Measurements from ENCODE around the gene ACAT2.
"Not testable (repeated sequence)": the region's sequence is repeated elsewhere in the genome, so short reads cannot be mapped to it uniquely, and the experiment has no call there.

ACAT2 gene

GRCh38 chr6:159761873-159762680 lies at the start of gene ACAT2:
Gene ACAT2 (plus strand): TSS chr6:159762045. CDS start chr6:159762088, 43 bp downstream.
- peaks cover 13% of the 10 kb centered on the region for H3K36me3 Mint-ChIP-seq
- H3K27me3 Mint-ChIP-seq: no peaks in the 10 kb centered on the region
- peak within 1 kb of the TSS; percentile 96 for H3K27ac Mint-ChIP-seq
- H3K4me3 Mint-ChIP-seq: peak within 1 kb of the TSS; percentile 93
- H3K4me1 Mint-ChIP-seq: peaks cover 34% of the 10 kb centered on the region
- no peaks in the 10 kb centered on the region for H3K9me3 Mint-ChIP-seq

DNA sequence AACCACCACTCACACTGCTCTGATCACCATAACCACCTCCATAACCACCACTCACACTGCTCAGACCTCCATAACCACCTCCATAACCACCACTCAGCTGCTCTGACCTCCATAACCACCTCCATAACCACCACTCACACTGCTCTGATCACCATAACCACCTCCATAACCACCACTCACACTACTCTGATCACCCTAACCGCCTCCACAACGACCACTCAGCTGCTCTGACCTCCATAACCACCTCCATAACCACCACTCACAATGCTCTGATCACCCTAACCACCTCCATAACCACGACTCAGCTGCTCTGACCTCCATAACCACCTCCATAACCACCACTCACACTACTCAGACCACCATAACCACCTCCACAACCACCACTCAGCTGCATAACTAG lies 49.5 kb upstream of the ACAT2 start:
- H3K27ac Mint-ChIP-seq, H3K36me3 Mint-ChIP-seq, H3K9me3 Mint-ChIP-seq, H3K4me1 Mint-ChIP-seq, H3K27me3 Mint-ChIP-seq, H3K4me3 Mint-ChIP-seq: not testable (repeated sequence)

- H3K4me1 Mint-ChIP-seq: peaks cover 4% of the 10 kb centered on the region
- no peaks in the 10 kb centered on the region for H3K36me3 Mint-ChIP-seq
- no peak overlapping the region for H3K27ac Mint-ChIP-seq
- no peaks in the 10 kb centered on the region for H3K9me3 Mint-ChIP-seq
- no peaks in the 10 kb centered on the region for H3K27me3 Mint-ChIP-seq
- no peak overlapping the region for H3K4me3 Mint-ChIP-seq
Observed at GRCh38 chr6:159713984-159714383, 47.9 kb upstream of the ACAT2 start.

DNA sequence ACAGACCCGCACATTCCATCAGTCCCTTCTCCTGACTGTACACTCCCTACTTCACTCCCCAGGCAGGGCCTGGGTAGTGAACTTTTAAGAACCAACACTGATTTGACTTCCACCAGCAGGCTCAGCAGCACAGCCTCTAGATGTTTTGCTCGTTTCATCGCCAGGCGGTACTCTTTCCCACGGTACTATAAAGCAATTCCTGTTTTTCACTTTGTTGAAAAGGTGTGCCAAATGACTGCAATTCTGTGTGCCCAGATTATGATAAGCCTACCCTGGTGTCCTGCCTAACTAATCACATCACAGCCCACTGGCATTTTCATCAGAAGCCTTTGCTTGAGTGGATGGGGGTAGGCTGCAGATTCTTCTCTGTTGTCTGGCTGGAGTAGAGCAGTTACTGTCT lies 47.4 kb upstream of the ACAT2 start:
- H3K27ac Mint-ChIP-seq: no peak overlapping the region
- no peaks in the 10 kb centered on the region for H3K9me3 Mint-ChIP-seq
- no peaks in the 10 kb centered on the region for H3K36me3 Mint-ChIP-seq
- peaks cover 4% of the 10 kb centered on the region for H3K4me1 Mint-ChIP-seq
- H3K4me3 Mint-ChIP-seq: no peak overlapping the region
- no peaks in the 10 kb centered on the region for H3K27me3 Mint-ChIP-seq

GRCh38 chr6:159715166-159715565 lies 46.7 kb upstream of the ACAT2 start:
- peaks cover 4% of the 10 kb centered on the region for H3K4me1 Mint-ChIP-seq
- no peaks in the 10 kb centered on the region for H3K9me3 Mint-ChIP-seq
- no peak overlapping the region for H3K27ac Mint-ChIP-seq
- H3K4me3 Mint-ChIP-seq: no peak overlapping the region
- H3K36me3 Mint-ChIP-seq: no peaks in the 10 kb centered on the region
- H3K27me3 Mint-ChIP-seq: no peaks in the 10 kb centered on the region

DNA sequence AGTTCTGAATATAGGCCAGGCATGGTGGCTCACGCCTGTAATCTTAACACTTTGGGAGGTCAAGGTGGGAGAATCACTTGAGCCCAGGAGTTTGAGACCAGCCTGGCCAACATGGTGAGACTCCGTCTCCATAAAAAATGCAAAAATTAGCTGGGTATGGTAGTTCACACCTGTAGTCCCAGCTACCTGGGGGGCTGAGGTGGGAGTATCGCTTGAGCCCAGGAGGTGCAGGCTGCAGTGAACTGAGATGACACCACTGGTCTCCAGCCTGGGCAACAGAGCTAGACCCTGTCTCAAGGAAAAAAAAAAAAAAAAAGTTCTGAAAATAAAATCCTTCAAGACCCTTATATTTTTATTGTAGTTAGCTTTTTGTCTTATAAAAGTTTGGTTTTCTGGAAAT lies 46.2 kb upstream of the ACAT2 start:
- Mint-ChIP-seq H3K4me1 (peaks cover 4% of the 10 kb centered on the region), H3K27ac (no peak overlapping the region), H3K4me3 (no peak overlapping the region), H3K36me3 (no peaks in the 10 kb centered on the region), H3K27me3 (no peaks in the 10 kb centered on the region), H3K9me3 (no peaks in the 10 kb centered on the region)

GRCh38 chr6:159716247-159717096 lies 45.4 kb upstream of the ACAT2 start:
- no peak overlapping the region for H3K4me3 Mint-ChIP-seq
- peaks cover 4% of the 10 kb centered on the region for H3K4me1 Mint-ChIP-seq
- H3K36me3 Mint-ChIP-seq: no peaks in the 10 kb centered on the region
- H3K9me3 Mint-ChIP-seq: no peaks in the 10 kb centered on the region
- H3K27ac Mint-ChIP-seq: peak overlapping the region; percentile 17
- no peaks in the 10 kb centered on the region for H3K27me3 Mint-ChIP-seq

DNA sequence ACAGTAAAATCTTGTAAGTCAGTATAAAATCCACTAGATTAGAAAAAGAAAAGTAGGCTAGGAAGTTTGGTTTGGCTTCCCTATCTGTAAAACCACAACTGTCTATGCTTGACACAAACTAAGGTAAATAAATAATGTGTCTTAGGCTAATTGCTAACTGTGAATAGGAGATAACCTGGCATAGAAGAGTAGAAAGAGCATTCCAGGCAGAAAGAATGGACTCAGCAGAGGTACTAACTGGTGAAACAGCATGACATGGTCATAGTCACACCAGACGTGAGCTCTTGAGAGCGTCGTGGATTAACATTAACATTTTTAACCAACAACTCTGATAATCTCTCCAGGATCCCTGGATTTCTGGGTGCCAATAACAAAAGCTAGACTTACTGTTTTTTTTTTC lies 43.2 kb upstream of the ACAT2 start:
- Mint-ChIP-seq H3K27ac (no peak overlapping the region), H3K36me3 (peaks cover 7% of the 10 kb centered on the region), H3K4me1 (peaks cover 15% of the 10 kb centered on the region)

DNA sequence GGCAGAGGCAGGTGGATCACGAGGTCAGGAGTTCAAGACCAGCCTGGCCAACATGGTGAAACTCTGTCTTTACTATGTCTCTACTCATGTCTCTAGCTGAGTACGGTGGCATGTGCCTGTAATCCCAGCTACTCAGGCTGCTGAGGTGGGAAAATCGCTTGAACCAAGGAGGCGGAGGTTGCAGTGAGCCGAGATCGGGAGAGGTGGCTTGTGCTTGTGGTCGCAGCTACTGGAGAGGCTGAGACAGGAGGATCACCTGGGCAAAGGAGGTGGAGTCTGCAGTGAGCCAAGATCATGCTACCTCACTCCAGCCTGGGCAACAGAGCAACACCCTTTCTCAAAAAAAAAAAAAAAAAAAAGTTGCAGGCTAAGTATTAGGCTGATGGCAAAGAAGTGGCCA lies 42.6 kb upstream of the ACAT2 start:
- peaks cover 5% of the 10 kb centered on the region for H3K9me3 Mint-ChIP-seq

More for the DNA sequence above, 43.2 kb upstream of the ACAT2 start:
- Mint-ChIP-seq H3K27me3 (no peaks in the 10 kb centered on the region), H3K9me3 (peaks cover 5% of the 10 kb centered on the region), H3K4me3 (no peak overlapping the region)

DNA sequence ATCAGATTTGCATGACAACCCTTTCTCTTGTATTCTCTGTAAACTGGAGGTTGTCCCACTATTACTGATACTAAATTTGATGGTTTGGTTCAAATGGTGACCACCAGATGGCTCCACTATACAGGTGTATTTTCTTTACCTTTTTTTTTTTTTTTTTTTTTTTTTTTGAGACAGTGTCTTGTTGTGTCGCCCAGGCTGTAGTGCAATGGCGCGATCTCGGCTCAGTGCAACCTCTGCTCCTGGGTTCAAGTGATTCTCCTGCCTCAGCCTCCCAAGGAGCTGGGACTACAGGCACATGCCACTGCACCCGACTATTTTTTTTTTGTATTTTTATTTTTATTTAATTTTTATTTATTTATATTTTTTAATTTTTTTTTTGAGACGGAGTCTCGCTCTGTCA lies 41.1 kb upstream of the ACAT2 start:
- H3K4me1 Mint-ChIP-seq: peaks cover 20% of the 10 kb centered on the region
- no peaks in the 10 kb centered on the region for H3K27me3 Mint-ChIP-seq
- peaks cover 7% of the 10 kb centered on the region for H3K36me3 Mint-ChIP-seq
- H3K9me3 Mint-ChIP-seq: peaks cover 5% of the 10 kb centered on the region
- H3K4me3 Mint-ChIP-seq: no peak overlapping the region
- H3K27ac Mint-ChIP-seq: no peak overlapping the region

More for the DNA sequence above, 42.6 kb upstream of the ACAT2 start:
- no peaks in the 10 kb centered on the region for H3K27me3 Mint-ChIP-seq
- H3K4me1 Mint-ChIP-seq: peaks cover 19% of the 10 kb centered on the region
- H3K27ac Mint-ChIP-seq: no peak overlapping the region
- peaks cover 7% of the 10 kb centered on the region for H3K36me3 Mint-ChIP-seq
- H3K4me3 Mint-ChIP-seq: no peak overlapping the region

GRCh38 chr6:159721981-159722380 lies 39.9 kb upstream of the ACAT2 start:
- H3K4me3 Mint-ChIP-seq, H3K27ac Mint-ChIP-seq, H3K27me3 Mint-ChIP-seq, H3K36me3 Mint-ChIP-seq, H3K9me3 Mint-ChIP-seq: not testable (repeated sequence)
- H3K4me1 Mint-ChIP-seq: peaks cover 27% of the 10 kb centered on the region

DNA sequence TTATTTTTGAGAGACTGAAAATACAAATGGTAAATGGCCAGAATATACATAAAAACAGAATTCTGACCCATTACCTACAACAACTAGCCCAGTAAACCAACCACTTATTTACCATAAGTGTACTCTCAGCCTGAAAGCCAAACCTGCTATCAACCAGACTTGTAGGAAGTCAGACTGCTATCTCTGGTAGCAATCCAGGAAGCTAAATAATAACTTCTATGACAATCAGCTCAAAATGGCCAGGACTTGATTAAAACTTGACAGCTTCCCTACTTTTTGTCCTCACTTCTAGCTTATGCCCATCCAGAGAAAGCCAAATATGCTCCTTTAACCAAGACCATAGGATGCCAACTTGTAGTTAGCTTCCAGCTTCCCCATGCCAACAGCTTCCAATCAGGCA lies 39.2 kb upstream of the ACAT2 start:
- Mint-ChIP-seq H3K27me3 (no peaks in the 10 kb centered on the region), H3K9me3 (peaks cover 5% of the 10 kb centered on the region), H3K27ac (peak overlapping the region; percentile 59), H3K36me3 (peaks cover 7% of the 10 kb centered on the region), H3K4me3 (no peak overlapping the region), H3K4me1 (peaks cover 27% of the 10 kb centered on the region)

DNA sequence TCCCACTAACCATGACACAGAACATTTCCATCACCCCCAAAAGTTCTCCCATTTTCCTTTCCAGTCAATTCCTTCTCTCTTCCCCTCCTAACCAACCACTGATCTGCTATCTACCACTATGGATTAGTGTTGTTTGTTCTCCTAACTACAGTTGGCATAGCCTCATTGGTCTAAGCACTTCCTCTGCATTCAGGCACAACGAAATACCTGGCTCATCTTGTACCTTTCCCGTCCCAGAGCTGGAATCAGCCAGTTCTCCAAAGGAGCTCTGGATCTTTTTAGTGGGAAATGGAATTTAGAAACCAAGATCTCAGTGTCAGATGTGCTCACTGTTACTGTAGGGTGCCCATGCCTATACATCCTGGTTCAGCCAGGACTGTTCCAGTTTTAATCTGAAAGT lies 38.6 kb upstream of the ACAT2 start:
- Mint-ChIP-seq H3K4me3 (no peak overlapping the region), H3K4me1 (peaks cover 27% of the 10 kb centered on the region), H3K36me3 (peaks cover 7% of the 10 kb centered on the region), H3K27me3 (no peaks in the 10 kb centered on the region), H3K27ac (peak overlapping the region; percentile 47), H3K9me3 (peaks cover 5% of the 10 kb centered on the region)

DNA sequence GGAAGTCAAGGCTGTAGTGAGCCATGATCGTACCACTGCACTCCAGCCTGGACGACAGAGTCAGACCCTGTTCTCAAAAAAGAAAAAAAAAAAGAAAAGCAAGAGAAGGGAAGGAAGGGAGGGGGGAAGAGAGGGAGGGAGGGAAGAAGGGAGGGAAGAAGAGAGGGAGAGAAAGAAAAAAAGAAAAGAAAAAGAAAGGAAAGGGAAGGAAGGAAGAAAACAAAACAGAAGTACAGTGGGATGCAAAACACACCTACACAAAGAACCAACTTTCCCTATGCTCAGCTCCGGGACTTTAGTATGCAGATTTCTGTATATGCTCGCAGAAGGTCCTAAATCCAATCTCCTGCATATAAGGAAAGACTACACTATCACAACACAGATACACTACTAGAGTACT lies 37.1 kb upstream of the ACAT2 start:
- H3K4me3 Mint-ChIP-seq: peak overlapping the region; percentile 7
- H3K27me3 Mint-ChIP-seq: no peaks in the 10 kb centered on the region
- H3K4me1 Mint-ChIP-seq: peaks cover 39% of the 10 kb centered on the region
- peaks cover 5% of the 10 kb centered on the region for H3K9me3 Mint-ChIP-seq
- H3K36me3 Mint-ChIP-seq: peaks cover 9% of the 10 kb centered on the region
- peak overlapping the region; percentile 41 for H3K27ac Mint-ChIP-seq

GRCh38 chr6:159725208-159725607 lies 36.6 kb upstream of the ACAT2 start:
- H3K4me1 Mint-ChIP-seq: peaks cover 42% of the 10 kb centered on the region
- H3K36me3 Mint-ChIP-seq, H3K27me3 Mint-ChIP-seq, H3K27ac Mint-ChIP-seq, H3K9me3 Mint-ChIP-seq: not testable (repeated sequence)
- peak overlapping the region; percentile 7 for H3K4me3 Mint-ChIP-seq

GRCh38 chr6:159726255-159726917 lies 35.5 kb upstream of the ACAT2 start:
- Mint-ChIP-seq H3K9me3 (peaks cover 5% of the 10 kb centered on the region), H3K36me3 (peaks cover 12% of the 10 kb centered on the region), H3K27me3 (no peaks in the 10 kb centered on the region), H3K27ac (peak overlapping the region; percentile 98), H3K4me1 (peaks cover 54% of the 10 kb centered on the region), H3K4me3 (peak overlapping the region; percentile 95)
